HG02571 (cell line): ENCODE data around the gene DNTT.
A peak's percentile ranks its signal among the peaks of the same experiment; 100 is the strongest.

Experiments
- ATAC-seq: cut with Tn5 transposase; IDR thresholded peaks from one replicate; pipeline ENCODE4 v1.9.1; 2021; ENCODE audit warnings: mild to moderate bottlenecking, moderate library complexity; ENCODE audit not compliant: unreplicated experiment

Gene DNTT

GRCh38 chr10:96275685-96276418 is 28.4 kb upstream of the DNTT start:
- ATAC-seq: no peak

- ATAC-seq: no peak
Measured at GRCh38 chr10:96276426-96276825, 27.8 kb upstream of the DNTT start.

GRCh38 chr10:96276831-96277230 is 27.4 kb upstream of the DNTT start:
- ATAC-seq: no peak

GRCh38 chr10:96279191-96279641 is 25.0 kb upstream of the DNTT start:
- ATAC-seq: no peak

GRCh38 chr10:96280859-96281258 is 23.4 kb upstream of the DNTT start:
- no peak for ATAC-seq

GRCh38 chr10:96281444-96282029 is 22.7 kb upstream of the DNTT start:
- no peak for ATAC-seq

- no peak for ATAC-seq
Measured at GRCh38 chr10:96283351-96283750, 20.9 kb upstream of the DNTT start.

GRCh38 chr10:96283756-96284155 is 20.5 kb upstream of the DNTT start:
- ATAC-seq: no peak

- ATAC-seq: no peak
Measured at GRCh38 chr10:96285331-96285752, 18.9 kb upstream of the DNTT start.

GRCh38 chr10:96287392-96288105 is 16.7 kb upstream of the DNTT start:
- peak; percentile 51 for ATAC-seq

- ATAC-seq: peak; percentile 50
Measured at GRCh38 chr10:96288151-96288621, 16.0 kb upstream of the DNTT start.

- ATAC-seq: no peak
Measured at GRCh38 chr10:96289218-96289910, 14.9 kb upstream of the DNTT start.

GRCh38 chr10:96290368-96291133 is 13.7 kb upstream of the DNTT start:
- ATAC-seq: no peak

- peak; percentile 43 for ATAC-seq
Measured at GRCh38 chr10:96292971-96293920, 11.0 kb upstream of the DNTT start.

- no peak for ATAC-seq
Measured at GRCh38 chr10:96295475-96295874, 8.8 kb upstream of the DNTT start.

- ATAC-seq: no peak
Measured at GRCh38 chr10:96297486-96297885, 6.7 kb upstream of the DNTT start.

GRCh38 chr10:96298362-96298761 is 5.9 kb upstream of the DNTT start:
- ATAC-seq: no peak

GRCh38 chr10:96299383-96299782 is 4.9 kb upstream of the DNTT start:
- no peak for ATAC-seq

GRCh38 chr10:96301616-96302015 is 2.6 kb upstream of the DNTT start:
- ATAC-seq: no peak
